GM19351 (cell line): ENCODE data around the gene LRRC46.

Experiments
- ATAC-seq: cut with Tn5 transposase; IDR thresholded peaks from one replicate; pipeline ENCODE4 v1.9.1; 2021; ENCODE audit warnings: mild to moderate bottlenecking, moderate library complexity; ENCODE audit not compliant: unreplicated experiment

The LRRC46 gene

GRCh38 chr17:47850692-47851573 is 19.5 kb downstream of the LRRC46 start, which contains the start of gene SP6:
Gene SP6, minus strand, starts transcription at chr17:47851163. Its CDS starts 2,734 bp downstream, at chr17:47848429.
- ATAC-seq: no peak

GRCh38 chr17:47851764-47852112 is 20.3 kb downstream of the LRRC46 start:
- ATAC-seq: no peak

GRCh38 chr17:47852113-47852949 is 20.9 kb downstream of the LRRC46 start:
- ATAC-seq: no peak

GRCh38 chr17:47853616-47854015 is 22.1 kb downstream of the LRRC46 start:
- ATAC-seq: no peak

- no peak for ATAC-seq
These were observed 24.3 kb downstream of the LRRC46 start for GRCh38 chr17:47855737-47856136.

- ATAC-seq: no peak
These were observed 25.4 kb downstream of the LRRC46 start for GRCh38 chr17:47856830-47857229.

GRCh38 chr17:47857551-47858455 is 26.3 kb downstream of the LRRC46 start:
- no peak for ATAC-seq

GRCh38 chr17:47860386-47860785 is 28.9 kb downstream of the LRRC46 start:
- no peak for ATAC-seq

GRCh38 chr17:47862621-47863440 is 31.4 kb downstream of the LRRC46 start:
- no peak for ATAC-seq

- ATAC-seq: no peak
These were observed 33.3 kb downstream of the LRRC46 start for GRCh38 chr17:47864791-47865216.

GRCh38 chr17:47866941-47867340 is 35.5 kb downstream of the LRRC46 start:
- no peak for ATAC-seq

- ATAC-seq: no peak
These were observed 36.5 kb downstream of the LRRC46 start for GRCh38 chr17:47867813-47868533.

GRCh38 chr17:47869114-47869513 is 37.6 kb downstream of the LRRC46 start:
- ATAC-seq: no peak

- ATAC-seq: no peak
These were observed 38.6 kb downstream of the LRRC46 start for GRCh38 chr17:47870056-47870455.

GRCh38 chr17:47871048-47871447 is 39.6 kb downstream of the LRRC46 start:
- ATAC-seq: no peak

- no peak for ATAC-seq
These were observed 40.7 kb downstream of the LRRC46 start for GRCh38 chr17:47872019-47872650.

- ATAC-seq: no peak
These were observed 41.2 kb downstream of the LRRC46 start for GRCh38 chr17:47872651-47873161.
